ENCODE measurements around the gene RUFY2.

GRCh38 chr10:68346774-68347173, 60.3 kb downstream of the RUFY2 start:
- TF ChIP-seq CTCF (IDR thresholded peaks at IDR 0.05) (no peak), POLR2A (IDR thresholded peaks at IDR 0.05) (no peak), EP300 (IDR thresholded peaks at IDR 0.05) (no peak)
